Left lung (tissue), 10 donors: ENCODE data around the gene GDNF. TPM values are rescaled to one million over a fixed set of nuclear protein-coding genes. Genes with fewer than 3 reads are reported as not detected.

ENCODE experiments used
- ATAC-seq: fragments of 200-7000 bp; cut with Tn5 transposase; one replicate; pipeline ENCODE4 v1.9.1; 2020; ENCODE audit warnings: moderate library complexity
- DNase-seq, 4 donors: peaks; one replicate each; pipeline ENCODE4 v3.0.0-alpha.2; 2013 to 2020
- H3K27ac ChIP-seq, 2 donors: fragments of 200-600 bp; sonication (generic) in 1 of 2; one replicate each; pipeline versions ENCODE4 v1.5.0 to v1.8.0; 2020 to 2021
- H3K27me3 ChIP-seq, 2 donors: fragments of 200-600 bp; sonication (generic) in 1 of 2; one replicate each; pipeline versions ENCODE4 v1.5.0 to v1.8.0; 2020 to 2021
- H3K36me3 ChIP-seq, 2 donors: fragments of 200-600 bp; sonication (generic) in 1 of 2; one replicate each; pipeline versions ENCODE4 v1.5.0 to v1.8.0; 2020 to 2021
- H3K4me1 ChIP-seq, 2 donors: fragments of 200-600 bp; one replicate each; pipeline ENCODE4 v1.8.0; 2021
- H3K4me3 ChIP-seq, 2 donors: fragments of 200-600 bp; sonication (generic) in 1 of 2; one replicate each; pipeline versions ENCODE4 v1.5.0 to v1.8.0; 2020 to 2021; ENCODE audit warnings: mild to moderate bottlenecking in 1 of 2
- H3K9me3 ChIP-seq, 2 donors: fragments of 200-600 bp; sonication (generic) in 1 of 2; one replicate each; pipeline versions ENCODE4 v1.5.0 to v1.8.0; 2020 to 2021
- CTCF ChIP-seq, 2 donors: fragments of 200-600 bp; sonication (generic) in 1 of 2; IDR thresholded peaks; one replicate each; pipeline versions ENCODE4 v1.5.0 to v1.8.0; 2021; ENCODE audit warnings: antibody characterized with exemption in 2 of 2
- intact Hi-C, 2 donors: fragments of 100-400 bp; cut with DNase I; formaldehyde crosslinking; loops; one replicate each; pipeline versions ENCODE4 v1.11.2 to v1.14.2; 2022
- polyA plus RNA-seq, 6 donors: library from polyadenylated mRNA; unstranded; fragments of 120-200 nt; gene quantifications; one replicate each; pipeline ENCODE4 v1.2.1, GENCODE V29; 2013; ENCODE audit not compliant: insufficient read length in 6 of 6
- total RNA-seq, 2 donors: library from RNA; stranded (reverse); fragmentation: NEBNext Ultra II Directional; extraction: Animal tissue kit (Norgen Biotek cat#: 25700); gene quantifications; one replicate each; pipeline ENCODE4 v1.2.1, GENCODE V29; 2021
- donor health status: DM: no; HTN: yes; CAD: no.
- donor health status: DM: no; HTN: no; CAD: no.

GDNF gene
- total and polyA plus RNA-seq, 8 donors = 0.06 to 0.17 (median 0.07) TPM; not detected in 4

GRCh38 chr5:37769840-37770239 is 70.0 kb downstream of the GDNF start:
- intact Hi-C loops = no loop called here
- no peak overlapping the region for H3K27ac ChIP-seq
- no peak for DNase-seq
- H3K27me3 ChIP-seq = no peaks in the 10 kb centered on the region
- H3K36me3 ChIP-seq = no peaks in the 10 kb centered on the region
- no peaks in the 10 kb centered on the region for H3K4me1 ChIP-seq
- peaks cover 0 to 11% of the 10 kb centered on the region in 2 donors for H3K9me3 ChIP-seq
- TF ChIP-seq CTCF (IDR thresholded peaks at IDR 0.05) = no peak
- no peak for ATAC-seq
- H3K4me3 ChIP-seq = no peak overlapping the region

GRCh38 chr5:37769108-37769507 is 70.7 kb downstream of the GDNF start:
- Histone ChIP-seq H3K27ac (no peak overlapping the region), H3K4me1 (no peaks in the 10 kb centered on the region), H3K4me3 (no peak overlapping the region), H3K27me3 (no peaks in the 10 kb centered on the region), H3K36me3 (no peaks in the 10 kb centered on the region), H3K9me3 (peaks cover 0 to 4% of the 10 kb centered on the region in 2 donors)
- ATAC-seq (no peak), DNase-seq (no peak)
- no peak for TF ChIP-seq CTCF (IDR thresholded peaks at IDR 0.05)
- intact Hi-C loops = no loop called here

- Histone ChIP-seq H3K27ac (no peak overlapping the region), H3K36me3 (no peaks in the 10 kb centered on the region), H3K4me1 (no peaks in the 10 kb centered on the region), H3K4me3 (no peak overlapping the region), H3K9me3 (no peaks in the 10 kb centered on the region), H3K27me3 (no peaks in the 10 kb centered on the region)
- intact Hi-C loops = no loop called here
- DNase-seq (no peak), ATAC-seq (no peak)
- TF ChIP-seq CTCF (IDR thresholded peaks at IDR 0.05) = no peak
Measured at GRCh38 chr5:37768371-37768770, 71.5 kb downstream of the GDNF start.

- H3K9me3 ChIP-seq = no peaks in the 10 kb centered on the region
- intact Hi-C loops = no loop called here
- H3K27me3 ChIP-seq = no peaks in the 10 kb centered on the region
- no peak for TF ChIP-seq CTCF (IDR thresholded peaks at IDR 0.05)
- no peak overlapping the region for H3K27ac ChIP-seq
- H3K4me3 ChIP-seq = no peak overlapping the region
- ATAC-seq = no peak
- H3K4me1 ChIP-seq = no peaks in the 10 kb centered on the region
- no peak for DNase-seq
- no peaks in the 10 kb centered on the region for H3K36me3 ChIP-seq
Measured at GRCh38 chr5:37767961-37768360, 71.9 kb downstream of the GDNF start.

DNA sequence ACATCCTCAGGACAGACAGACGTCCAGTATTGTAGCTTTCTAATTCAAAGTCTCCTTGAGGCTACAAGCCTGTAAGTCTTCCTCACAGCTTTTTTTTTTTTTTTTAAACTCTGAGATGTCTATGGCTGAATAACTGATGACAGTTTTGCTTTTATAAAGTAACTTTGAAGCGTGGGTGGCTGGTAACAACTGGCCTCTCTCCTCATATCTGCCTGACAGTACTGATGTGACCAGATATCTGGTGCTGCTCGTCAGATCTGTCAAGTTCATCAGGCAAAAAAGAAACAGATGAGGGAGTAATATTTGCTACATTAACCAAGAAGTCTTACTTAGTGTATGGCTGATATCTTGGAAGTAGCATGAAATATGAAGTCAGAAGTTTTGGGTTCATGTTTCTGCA is 72.6 kb downstream of the GDNF start:
- ATAC-seq (no peak), DNase-seq (no peak)
- Histone ChIP-seq H3K27me3 (no peaks in the 10 kb centered on the region), H3K4me1 (no peaks in the 10 kb centered on the region), H3K36me3 (no peaks in the 10 kb centered on the region), H3K27ac (no peak overlapping the region), H3K4me3 (no peak overlapping the region), H3K9me3 (no peaks in the 10 kb centered on the region)
- intact Hi-C loops = no loop called here
- no peak for TF ChIP-seq CTCF (IDR thresholded peaks at IDR 0.05)
